ENCODE results near the gene MANEAL.
"Not testable (repeated sequence)": the region's sequence is repeated elsewhere in the genome, so short reads cannot be mapped to it uniquely, and the experiment has no call there.

The MANEAL gene, protein sequence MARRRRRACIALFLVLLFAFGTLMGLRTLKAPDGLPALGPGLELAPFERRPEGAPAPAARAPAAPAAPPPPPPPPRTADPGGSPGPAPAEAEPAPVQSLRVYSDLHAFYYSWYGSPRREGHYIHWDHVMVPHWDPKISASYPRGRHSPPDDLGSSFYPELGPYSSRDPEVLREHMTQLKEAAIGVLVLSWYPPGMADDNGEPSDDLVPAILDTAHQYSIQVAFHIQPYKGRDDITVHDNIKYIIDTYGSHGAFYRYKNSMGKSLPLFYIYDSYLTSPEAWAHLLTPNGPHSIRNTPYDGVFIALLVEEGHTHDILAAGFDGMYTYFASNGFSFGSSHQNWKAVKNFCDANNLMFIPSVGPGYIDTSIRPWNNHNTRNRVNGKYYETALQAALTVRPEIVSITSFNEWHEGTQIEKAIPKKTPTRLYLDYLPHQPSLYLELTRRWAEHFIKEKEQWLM

DNA sequence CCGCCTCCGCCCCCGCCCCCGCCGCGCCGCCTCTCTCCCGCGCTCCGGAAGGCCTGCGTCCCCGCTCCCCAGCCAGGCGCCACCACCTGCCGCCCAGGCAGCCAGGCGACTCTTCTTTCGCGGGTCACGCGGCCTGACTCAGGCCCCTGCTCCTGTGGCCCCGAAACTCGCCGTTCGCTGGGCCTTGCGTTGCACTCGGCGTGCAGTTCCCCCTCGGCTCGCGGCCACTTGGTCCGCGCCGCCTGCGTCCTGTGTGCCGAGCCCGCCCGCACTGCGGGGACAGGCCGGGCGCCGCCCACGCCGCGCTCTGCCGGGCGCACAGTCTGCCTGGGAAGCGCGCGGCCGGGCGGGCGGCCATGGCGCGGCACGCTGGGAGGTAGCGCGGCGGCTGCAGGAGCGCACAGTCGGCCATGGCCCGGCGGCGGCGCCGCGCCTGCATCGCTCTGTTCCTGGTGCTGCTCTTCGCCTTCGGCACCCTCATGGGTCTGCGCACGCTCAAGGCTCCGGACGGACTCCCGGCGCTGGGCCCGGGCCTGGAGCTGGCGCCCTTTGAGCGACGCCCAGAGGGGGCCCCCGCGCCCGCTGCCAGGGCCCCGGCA, at the start of gene MANEAL:
Gene MANEAL, plus strand, starts transcription at position 75 of the 599 bp plus-strand sequence. Its CDS starts 336 bp downstream, at position 411.
- peak; percentile 71 for DNase-seq (ENCODE audit: low spot score)

GRCh38 chr1:37746806-37747205, 46.8 kb upstream of the MANEAL start:
- DNase-seq (ENCODE audit: low spot score), result no peak

DNA sequence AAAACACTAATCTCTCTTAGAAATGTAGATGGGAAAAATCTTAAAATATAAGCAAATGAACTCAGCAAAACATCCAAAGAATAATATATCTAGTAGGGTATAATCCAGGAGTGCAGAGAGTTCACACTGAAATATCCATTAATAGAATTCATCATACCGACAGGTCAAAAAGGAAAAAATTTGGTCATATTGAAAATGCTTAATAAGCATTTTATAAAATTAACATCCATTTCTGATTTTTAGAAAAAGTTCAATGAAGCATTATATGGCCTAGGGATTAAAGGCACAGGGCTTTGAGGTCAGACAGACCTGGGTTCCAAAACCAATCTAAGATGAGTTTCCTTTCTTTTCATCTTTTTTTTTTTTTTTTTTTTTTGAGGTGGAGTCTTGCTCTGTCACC, 45.1 kb upstream of the MANEAL start:
- DNase-seq (ENCODE audit: low spot score), result no peak

- no peak for DNase-seq (ENCODE audit: low spot score)
Measured at GRCh38 chr1:37752213-37752582, 41.4 kb upstream of the MANEAL start.

- peak; percentile 26 for DNase-seq (ENCODE audit: low spot score)
Measured at GRCh38 chr1:37752583-37753471, 40.8 kb upstream of the MANEAL start.

GRCh38 chr1:37753473-37754321, 40.0 kb upstream of the MANEAL start:
- DNase-seq (ENCODE audit: low spot score), result no peak

DNA sequence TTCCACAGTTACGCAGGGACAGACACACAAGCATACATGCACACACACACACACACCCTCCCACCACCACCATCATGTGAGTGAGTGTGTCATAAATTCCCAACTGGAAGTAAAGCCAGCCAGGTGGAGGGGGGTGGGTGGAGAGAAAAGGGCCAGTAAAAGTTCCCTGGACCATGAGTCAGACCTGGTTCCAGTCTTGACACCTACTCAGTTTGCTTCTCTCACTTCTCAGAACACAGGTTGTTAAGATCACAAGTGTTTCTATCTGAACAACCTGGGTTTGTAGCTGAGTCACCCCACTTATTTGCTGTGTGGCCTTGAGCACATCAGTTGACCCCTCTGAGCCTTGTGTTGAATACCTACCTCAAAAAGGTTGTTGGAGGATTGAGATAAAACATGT, 38.4 kb upstream of the MANEAL start:
- DNase-seq (ENCODE audit: low spot score), result no peak

DNA sequence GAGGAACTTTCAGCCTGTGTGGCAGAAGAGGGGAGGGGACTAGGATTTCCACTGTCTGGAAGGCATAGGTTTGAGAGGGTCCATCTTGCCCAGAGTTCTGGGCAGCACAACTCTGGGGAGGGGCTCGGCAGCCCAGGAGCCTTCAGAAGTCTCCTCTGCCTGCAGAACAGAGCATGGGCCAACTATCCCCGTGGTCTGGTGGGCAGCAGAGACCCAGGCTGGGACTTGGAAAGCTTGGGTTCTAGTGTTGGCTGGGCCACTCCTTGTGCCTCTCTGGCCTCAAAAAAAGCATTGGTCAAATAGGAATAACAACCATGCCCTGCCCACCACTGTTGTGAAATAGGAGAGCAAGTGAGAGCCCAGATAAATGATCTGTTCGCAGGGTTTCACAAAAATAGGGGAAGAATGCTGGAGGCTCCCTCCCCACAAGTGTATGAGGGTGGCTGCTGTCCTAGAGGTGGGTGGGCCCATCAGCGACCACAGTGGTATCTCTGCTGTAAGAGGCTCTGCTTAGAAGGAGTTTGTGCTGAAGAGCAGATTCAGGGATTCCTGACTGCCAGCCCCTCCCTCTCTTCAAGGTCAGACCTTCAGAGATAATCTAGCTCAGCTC, 37.6 kb upstream of the MANEAL start:
- no peak for DNase-seq (ENCODE audit: low spot score)

DNA sequence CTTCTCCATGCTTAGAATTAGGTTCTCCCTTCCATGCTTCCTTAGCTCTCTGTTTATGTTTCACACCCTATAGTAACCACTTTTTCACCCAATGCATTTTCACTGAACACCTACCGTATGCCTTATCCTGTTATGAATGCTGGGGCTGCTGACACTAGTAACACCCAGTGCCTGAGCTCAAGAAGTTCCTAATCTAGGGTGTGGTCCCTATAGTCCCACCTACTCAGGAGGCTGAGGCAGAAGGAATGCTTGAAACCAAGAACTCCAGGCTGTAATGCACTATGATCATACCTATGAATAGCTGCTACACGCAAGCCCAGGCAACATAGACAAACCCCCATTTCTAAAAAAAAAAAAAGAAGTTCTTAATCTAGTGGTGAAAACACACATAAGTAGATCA, 34.2 kb upstream of the MANEAL start:
- DNase-seq (ENCODE audit: low spot score), result no peak

- no peak for DNase-seq (ENCODE audit: low spot score)
Measured at GRCh38 chr1:37761416-37762095, 32.1 kb upstream of the MANEAL start.

DNA sequence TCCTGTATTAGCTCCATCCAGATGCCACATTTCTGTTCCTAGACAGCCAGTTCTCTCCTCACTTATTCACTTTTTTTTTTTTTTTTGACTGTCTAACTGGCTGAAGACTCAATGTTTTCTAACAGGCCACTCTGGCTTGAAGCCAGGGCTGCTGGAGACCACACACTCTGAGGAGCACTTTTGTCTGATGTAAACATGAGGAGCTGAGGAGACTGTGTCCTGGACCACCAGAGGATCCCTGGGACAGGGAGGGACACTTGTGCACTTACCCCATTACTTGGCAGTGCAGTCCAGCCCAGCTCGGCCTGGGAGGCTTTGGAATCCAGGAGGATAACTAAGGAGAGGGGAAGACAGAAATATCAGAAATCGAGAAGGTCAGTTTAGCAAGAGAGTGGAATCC, 31.1 kb upstream of the MANEAL start:
- no peak for DNase-seq (ENCODE audit: low spot score)

GRCh38 chr1:37763791-37764413, 29.7 kb upstream of the MANEAL start:
- no peak for DNase-seq (ENCODE audit: low spot score)

DNA sequence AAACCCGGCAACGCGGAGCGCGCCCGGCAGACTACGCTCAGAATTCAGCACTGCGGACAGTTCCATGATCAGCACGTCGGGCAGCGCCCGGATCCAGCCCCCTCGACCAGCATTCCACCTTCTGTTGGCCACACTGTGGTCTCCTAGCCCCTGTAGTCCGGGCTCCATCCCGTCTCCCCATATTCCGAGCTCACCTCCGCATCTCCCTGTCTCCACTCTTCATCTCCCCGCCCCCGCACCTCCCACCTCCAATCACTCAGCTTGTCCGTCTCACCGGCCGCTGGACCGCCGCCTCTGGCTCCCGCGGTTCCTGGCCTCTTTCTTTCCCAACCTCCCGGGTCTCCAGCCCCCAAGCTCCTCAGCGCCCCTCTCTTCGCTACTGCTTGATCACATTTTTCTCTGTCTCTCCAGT, 29.2 kb upstream of the MANEAL start:
- DNase-seq (ENCODE audit: low spot score), result peak; percentile 14

DNA sequence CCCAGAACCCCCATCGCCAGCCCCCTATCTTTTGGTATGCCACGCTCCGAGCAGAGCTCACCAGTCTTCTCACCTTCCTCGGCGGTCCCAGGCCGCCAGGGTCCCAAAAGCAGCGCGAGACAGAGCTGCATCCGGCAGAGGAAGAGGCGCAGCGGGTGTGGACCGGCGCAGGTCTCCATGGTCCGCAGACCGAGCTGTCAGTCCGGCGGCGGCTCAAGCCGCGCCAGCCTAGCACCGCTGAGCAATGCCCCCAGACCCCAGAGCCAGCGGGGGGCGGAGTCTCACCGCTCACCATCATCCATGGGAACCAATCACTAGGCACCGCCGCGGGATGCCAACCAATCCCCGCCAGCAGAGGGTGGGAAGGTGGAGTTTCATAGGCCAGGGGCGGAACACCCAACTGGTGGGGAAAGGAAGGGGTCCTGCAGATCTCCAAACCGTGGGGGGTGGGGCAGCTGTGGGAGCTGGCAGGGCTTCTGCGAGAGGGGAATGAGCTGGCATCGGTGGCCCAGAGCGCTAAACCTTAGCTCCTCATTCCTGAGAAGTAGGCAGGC, 28.7 kb upstream of the MANEAL start, which contains the start of gene EPHA10:
Gene EPHA10, minus strand, starts transcription at position 233 of the 554 bp plus-strand sequence. Its CDS starts 54 bp downstream, at position 179.
- no peak for DNase-seq (ENCODE audit: low spot score)

GRCh38 chr1:37765916-37766664, 27.6 kb upstream of the MANEAL start:
- no peak for DNase-seq (ENCODE audit: low spot score)

DNA sequence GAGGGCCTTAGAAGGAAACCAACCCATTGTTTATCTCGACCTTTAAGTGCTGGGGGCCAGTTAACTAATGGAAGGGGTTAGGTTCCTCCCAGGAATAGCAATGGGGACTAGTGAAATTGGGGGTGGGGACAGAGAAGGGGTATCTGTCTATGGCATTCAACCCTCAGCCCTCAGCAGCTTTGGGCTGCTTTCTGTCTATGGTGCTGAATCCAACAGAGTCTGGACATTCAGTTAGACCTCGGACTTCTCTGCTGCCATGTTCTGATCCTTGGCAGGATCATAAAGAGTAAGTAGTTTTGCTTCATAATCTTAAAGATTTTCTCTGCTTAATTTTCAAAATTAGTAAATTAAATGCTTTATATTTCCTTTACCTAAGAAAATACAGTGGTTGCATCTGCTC, 26.2 kb upstream of the MANEAL start:
- DNase-seq (ENCODE audit: low spot score), result no peak

- not testable (repeated sequence) for DNase-seq (ENCODE audit: low spot score)
Measured at GRCh38 chr1:37771440-37771839, 22.2 kb upstream of the MANEAL start.

GRCh38 chr1:37776946-37777516, 16.6 kb upstream of the MANEAL start:
- no peak for DNase-seq (ENCODE audit: low spot score)

- DNase-seq (ENCODE audit: low spot score), result no peak
Measured at GRCh38 chr1:37778654-37779053, 15.0 kb upstream of the MANEAL start.
